Lower lobe of right lung (tissue), 2 donors: ENCODE data around the gene EVX1. TPM values are rescaled to one million over a fixed set of nuclear protein-coding genes. Genes with fewer than 3 reads are reported as not detected.

Source experiments
- ATAC-seq, 2 donors: fragments of 200-7000 bp; cut with Tn5 transposase; one replicate each; pipeline ENCODE4 v1.9.1; 2020 to 2022; ENCODE audit warnings: mild to moderate bottlenecking in 2 of 2, moderate library complexity in 2 of 2
- DNase-seq: peaks from one replicate; pipeline ENCODE4 v3.0.0-alpha.2; 2020
- H3K27ac ChIP-seq: fragments of 200-600 bp; one replicate; pipeline ENCODE4 v1.8.0; 2022
- H3K27me3 ChIP-seq: fragments of 200-600 bp; one replicate; pipeline ENCODE4 v1.8.0; 2022; ENCODE audit warnings: low read depth
- H3K36me3 ChIP-seq: fragments of 200-600 bp; one replicate; pipeline ENCODE4 v1.8.0; 2022; ENCODE audit warnings: mild to moderate bottlenecking
- H3K4me1 ChIP-seq: fragments of 200-600 bp; one replicate; pipeline ENCODE4 v1.8.0; 2022
- H3K4me3 ChIP-seq: fragments of 200-600 bp; one replicate; pipeline ENCODE4 v1.8.0; 2022; ENCODE audit warnings: mild to moderate bottlenecking
- H3K9me3 ChIP-seq: fragments of 200-600 bp; one replicate; pipeline ENCODE4 v1.8.0; 2022
- CTCF ChIP-seq: fragments of 200-600 bp; IDR thresholded peaks from one replicate; pipeline ENCODE4 v1.8.0; 2022; ENCODE audit warnings: antibody characterized with exemption, mild to moderate bottlenecking
- intact Hi-C: fragments of 100-400 bp; cut with DNase I; formaldehyde crosslinking; loops from one replicate; pipeline ENCODE4 v1.11.0; 2022
- total RNA-seq: library from RNA; stranded (reverse); fragmentation: NEBNext Ultra II Directional; extraction: Animal tissue kit (Norgen Biotek cat#: 25700); gene quantifications from one replicate; pipeline ENCODE4 v1.2.1, GENCODE V29; 2021
- donor health status: DM: no; HTN: yes; CAD: no; lungs with severe emphysema.

The EVX1 gene
- total RNA-seq, 1 donor from 2014 or later, result not detected

GRCh38 chr7:27203964-27204594 lies 38.5 kb upstream of the EVX1 start:
- no peaks in the 10 kb centered on the region for H3K36me3 ChIP-seq
- no peak overlapping the region for H3K4me3 ChIP-seq
- intact Hi-C loops, result no loop called here
- DNase-seq (no peak), ATAC-seq (no peak)
- H3K9me3 ChIP-seq, result no peaks in the 10 kb centered on the region
- TF ChIP-seq CTCF, result no peak
- H3K27me3 ChIP-seq, result peaks cover 91% of the 10 kb centered on the region
- no peak overlapping the region for H3K27ac ChIP-seq
- peaks cover 33% of the 10 kb centered on the region for H3K4me1 ChIP-seq

GRCh38 chr7:27204851-27205322 lies 37.7 kb upstream of the EVX1 start:
- H3K27me3 ChIP-seq, result peaks cover 96% of the 10 kb centered on the region
- no peaks in the 10 kb centered on the region for H3K9me3 ChIP-seq
- no peak overlapping the region for H3K4me3 ChIP-seq
- no peak overlapping the region for H3K27ac ChIP-seq
- TF ChIP-seq CTCF, result no peak
- H3K4me1 ChIP-seq, result peaks cover 30% of the 10 kb centered on the region
- H3K36me3 ChIP-seq, result no peaks in the 10 kb centered on the region
- DNase-seq (no peak), ATAC-seq (peak in 1 of 2 donors; percentile 6)
- intact Hi-C loops, result no loop called here

GRCh38 chr7:27205325-27206280 lies 37.0 kb upstream of the EVX1 start:
- intact Hi-C loops, result no loop called here
- Histone ChIP-seq H3K27ac (no peak overlapping the region), H3K9me3 (no peaks in the 10 kb centered on the region), H3K4me1 (peaks cover 28% of the 10 kb centered on the region), H3K36me3 (no peaks in the 10 kb centered on the region), H3K27me3 (peaks cover 97% of the 10 kb centered on the region), H3K4me3 (no peak overlapping the region)
- DNase-seq (no peak), ATAC-seq (no peak)
- TF ChIP-seq CTCF, result no peak

- Histone ChIP-seq H3K27ac (no peak overlapping the region), H3K36me3 (no peaks in the 10 kb centered on the region), H3K9me3 (no peaks in the 10 kb centered on the region), H3K4me3 (no peak overlapping the region), H3K27me3 (peaks cover 97% of the 10 kb centered on the region), H3K4me1 (peaks cover 22% of the 10 kb centered on the region)
- no peak for ATAC-seq
- intact Hi-C loops, result no loop called here
- DNase-seq, result no peak
- TF ChIP-seq CTCF, result no peak
These were observed 35.1 kb upstream of the EVX1 start for GRCh38 chr7:27207348-27207985.

- peaks cover 98% of the 10 kb centered on the region for H3K27me3 ChIP-seq
These were observed 33.6 kb upstream of the EVX1 start for GRCh38 chr7:27208998-27209397.

More at GRCh38 chr7:27208998-27209397, 33.6 kb upstream of the EVX1 start:
- H3K36me3 ChIP-seq, result no peaks in the 10 kb centered on the region
- TF ChIP-seq CTCF, result no peak
- no peak overlapping the region for H3K4me3 ChIP-seq
- no peak overlapping the region for H3K27ac ChIP-seq
- H3K9me3 ChIP-seq, result no peaks in the 10 kb centered on the region
- H3K4me1 ChIP-seq, result peaks cover 35% of the 10 kb centered on the region
- DNase-seq, result no peak
- intact Hi-C loops, result no loop called here
- no peak for ATAC-seq
